Osteocyte (in vitro differentiated cells): ENCODE measurements around the gene DNAJC8. TPM values are rescaled to one million over a fixed set of nuclear protein-coding genes. Genes with fewer than 3 reads are reported as not detected.
A peak's percentile ranks its signal among the peaks of the same experiment; 100 is the strongest.

ENCODE experiments used
- DNase-seq: peaks from one replicate; pipeline ENCODE4 v3.0.0; 2021; ENCODE audit warnings: mixed read lengths; ENCODE audit not compliant: unreplicated experiment; ENCODE audit errors: extremely low spot score
- H3K27ac Mint-ChIP-seq: one replicate; pipeline ENCODE4 v1.8.0; 2021; ENCODE audit warnings: mild to moderate bottlenecking, mixed read lengths; ENCODE audit not compliant: unreplicated experiment
- H3K27me3 Mint-ChIP-seq: one replicate; pipeline ENCODE4 v1.8.0; 2021; ENCODE audit warnings: mixed read lengths; ENCODE audit not compliant: unreplicated experiment
- H3K36me3 Mint-ChIP-seq: one replicate; pipeline ENCODE4 v1.8.0; 2021; ENCODE audit warnings: mixed read lengths; ENCODE audit not compliant: unreplicated experiment
- H3K4me1 Mint-ChIP-seq: one replicate; pipeline ENCODE4 v1.8.0; 2021; ENCODE audit warnings: mixed read lengths; ENCODE audit not compliant: unreplicated experiment
- H3K4me3 Mint-ChIP-seq: one replicate; pipeline ENCODE4 v1.8.0; 2021; ENCODE audit warnings: mild to moderate bottlenecking, moderate library complexity, mixed read lengths; ENCODE audit not compliant: unreplicated experiment
- H3K9me3 Mint-ChIP-seq: one replicate; pipeline ENCODE4 v1.8.0; 2021; ENCODE audit warnings: mixed read lengths; ENCODE audit not compliant: unreplicated experiment
- CTCF ChIP-seq: fragments of 200-600 bp; sonication (generic); IDR thresholded peaks from 2 replicates; pipeline ENCODE4 v1.5.0; 2021; ENCODE audit warnings: antibody characterized with exemption, mild to moderate bottlenecking, moderate library complexity
- total RNA-seq: library from RNA; stranded (reverse); gene quantifications from 2 replicates; pipeline ENCODE4 v1.2.1, GENCODE V29; 2021

Gene DNAJC8
- total RNA-seq, 1 donor from 2014 or later: 92.2 TPM

DNA sequence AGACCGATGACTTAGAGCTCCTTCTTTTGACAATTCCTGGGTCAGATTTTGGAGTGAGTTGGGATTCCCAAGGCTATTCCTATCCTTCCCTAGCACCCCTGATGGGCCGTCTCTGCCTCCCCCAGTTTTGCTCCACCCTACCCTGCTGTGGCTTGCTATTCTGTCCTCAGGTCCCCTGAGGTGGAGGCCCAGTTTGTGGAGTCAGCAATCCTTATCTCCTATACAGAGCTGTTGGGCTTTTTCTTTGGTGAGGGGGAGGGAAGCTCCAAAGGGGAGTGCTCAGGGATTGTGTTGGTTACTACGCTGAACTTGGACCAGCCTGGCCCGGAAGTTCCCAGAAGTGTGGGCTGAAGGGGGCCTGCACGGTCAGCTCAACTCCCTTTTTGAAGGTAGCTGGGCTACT is 34.1 kb upstream of the DNAJC8 start:
- Mint-ChIP-seq H3K36me3 (peaks cover 7% of the 10 kb centered on the region), H3K27me3 (no peaks in the 10 kb centered on the region), H3K9me3 (no peaks in the 10 kb centered on the region), H3K4me1 (peaks cover 42% of the 10 kb centered on the region), H3K27ac (no peak overlapping the region), H3K4me3 (no peak overlapping the region)
- TF ChIP-seq CTCF: no peak
- no peak for DNase-seq

- Mint-ChIP-seq H3K9me3 (no peaks in the 10 kb centered on the region), H3K27ac (no peak overlapping the region), H3K27me3 (no peaks in the 10 kb centered on the region), H3K36me3 (peaks cover 3% of the 10 kb centered on the region), H3K4me1 (peaks cover 55% of the 10 kb centered on the region), H3K4me3 (no peak overlapping the region)
- TF ChIP-seq CTCF: no peak
- no peak for DNase-seq
Measured at GRCh38 chr1:28265577-28265976, 32.7 kb upstream of the DNAJC8 start.

DNA sequence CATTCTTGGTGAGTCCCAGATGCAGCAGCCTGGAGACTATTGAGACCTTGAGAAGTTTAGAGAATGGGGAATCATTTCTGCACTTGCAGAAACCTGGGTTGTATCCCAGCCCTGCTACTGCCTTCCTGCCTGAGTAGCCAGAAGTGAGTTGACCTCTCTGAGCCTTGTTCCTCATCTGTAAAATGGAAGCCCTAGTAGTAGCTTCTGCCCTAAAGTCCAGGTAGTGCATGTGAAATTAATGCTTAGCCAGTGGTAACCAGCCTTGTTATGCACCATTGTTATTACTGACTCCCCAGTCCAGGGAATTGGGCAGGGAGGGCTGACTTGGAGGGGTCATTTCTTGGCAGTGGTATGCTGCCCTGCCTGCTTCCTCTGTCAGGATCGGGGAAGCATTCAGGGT is 32.1 kb upstream of the DNAJC8 start:
- Mint-ChIP-seq H3K9me3 (no peaks in the 10 kb centered on the region), H3K36me3 (no peaks in the 10 kb centered on the region), H3K4me3 (no peak overlapping the region), H3K27me3 (no peaks in the 10 kb centered on the region), H3K4me1 (peaks cover 55% of the 10 kb centered on the region), H3K27ac (no peak overlapping the region)
- DNase-seq: no peak
- TF ChIP-seq CTCF: no peak

GRCh38 chr1:28260803-28261174 is 28.0 kb upstream of the DNAJC8 start:
- Mint-ChIP-seq H3K36me3 (no peaks in the 10 kb centered on the region), H3K27ac (peak overlapping the region; percentile 28), H3K27me3 (peaks cover 4% of the 10 kb centered on the region), H3K4me1 (peaks cover 48% of the 10 kb centered on the region), H3K4me3 (peak overlapping the region; percentile 76), H3K9me3 (no peaks in the 10 kb centered on the region)
- no peak for DNase-seq
- TF ChIP-seq CTCF: no peak

DNA sequence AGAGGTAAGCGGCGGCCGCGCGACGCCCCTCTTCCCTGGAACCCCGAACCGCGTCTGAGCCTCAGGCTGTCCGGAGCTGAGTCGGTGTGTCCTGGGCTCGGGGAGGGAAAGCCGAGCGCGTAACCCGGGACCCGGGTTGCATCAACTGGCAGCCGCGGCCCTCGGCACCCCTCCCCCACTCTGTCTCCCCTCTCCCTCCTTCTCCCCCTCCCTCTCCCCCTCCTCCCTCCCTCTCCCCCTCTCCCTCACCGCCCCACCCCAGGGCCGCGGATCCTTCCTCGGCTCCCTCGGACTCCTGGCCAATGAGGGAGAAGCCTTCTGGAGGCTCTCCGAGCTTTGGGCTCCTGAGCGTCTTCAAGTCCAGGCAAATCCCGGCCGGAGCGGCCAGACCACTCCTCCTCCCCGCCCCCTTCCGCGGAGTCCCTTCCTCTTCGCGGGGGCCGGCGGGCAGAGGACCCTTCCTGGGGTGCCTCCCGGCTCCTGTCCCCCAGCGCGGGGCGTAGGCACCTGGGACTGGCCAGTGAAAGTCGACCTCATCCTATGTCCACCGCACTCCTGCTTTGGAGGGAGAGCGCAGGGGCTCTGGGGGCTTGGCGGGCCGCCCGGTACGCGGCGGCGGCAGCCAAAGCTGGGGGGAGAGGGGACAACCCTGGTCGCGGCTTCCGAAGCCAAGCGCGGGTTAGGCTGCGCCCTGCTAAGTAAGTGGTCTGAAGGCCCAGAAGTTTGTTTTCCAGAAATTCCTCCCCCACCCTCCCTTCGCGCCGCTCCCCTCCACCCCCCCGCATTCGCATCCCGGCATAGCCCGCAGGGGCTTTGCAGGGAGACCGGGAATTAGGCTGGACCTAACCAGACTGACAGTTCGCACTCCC is 27.3 kb upstream of the DNAJC8 start:
- no peak for TF ChIP-seq CTCF
- H3K4me3 Mint-ChIP-seq: peak overlapping the region; percentile 76
- peaks cover 4% of the 10 kb centered on the region for H3K27me3 Mint-ChIP-seq
- H3K27ac Mint-ChIP-seq: peak overlapping the region; percentile 88
- peak; percentile 92 for DNase-seq
- no peaks in the 10 kb centered on the region for H3K36me3 Mint-ChIP-seq
- peaks cover 46% of the 10 kb centered on the region for H3K4me1 Mint-ChIP-seq
- no peaks in the 10 kb centered on the region for H3K9me3 Mint-ChIP-seq
